GM19239 (cell line): ENCODE measurements around the gene PIK3C2B.
"Not testable (repeated sequence)": the region's sequence is repeated elsewhere in the genome, so short reads cannot be mapped to it uniquely, and the experiment has no call there.

Experiments used
- DNase-seq: peaks from one replicate; pipeline ENCODE4 v3.0.0; 2011; ENCODE audit warnings: low spot score; ENCODE audit not compliant: insufficient read length
- FAIRE-seq: peaks from 2 replicates; lab custom pipeline; 2011; peaks lifted over from hg19 to GRCh38; lab: Jason Lieb, UNC

The PIK3C2B gene

DNA sequence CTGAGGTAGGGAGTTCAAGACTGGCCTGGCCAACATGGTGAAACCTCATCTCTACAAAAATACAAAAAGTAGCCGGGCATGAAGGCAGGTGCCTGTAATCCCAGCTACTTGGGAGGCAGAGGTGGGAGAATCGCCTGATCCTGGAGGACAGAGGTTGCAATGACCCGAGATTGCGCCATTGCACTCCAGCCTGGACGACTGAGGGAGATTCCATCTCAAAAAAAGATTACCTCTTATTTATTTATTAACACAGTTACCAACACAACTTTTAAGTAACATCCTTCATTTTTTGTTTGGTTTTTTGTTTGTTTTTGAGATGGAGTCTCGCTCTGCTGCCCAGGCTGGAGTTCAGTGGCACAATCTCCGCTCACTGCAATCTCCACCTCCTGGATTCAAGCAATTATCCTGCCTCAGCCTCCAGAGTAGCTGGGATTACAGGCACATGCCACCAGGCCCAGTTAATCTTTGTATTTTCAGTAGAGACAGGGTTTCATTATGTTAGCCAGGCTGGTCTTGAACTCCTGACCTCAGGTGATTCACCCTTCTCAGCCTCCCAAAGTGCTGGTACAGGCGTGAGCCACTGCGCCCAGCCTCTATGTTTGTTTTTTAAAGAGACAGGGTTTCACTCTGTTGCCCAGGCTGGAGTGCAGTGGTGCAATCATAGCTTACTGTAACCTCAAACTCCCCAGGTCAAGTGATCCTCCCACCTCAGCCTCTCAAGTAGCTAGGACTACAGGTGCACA lies 7.9 kb downstream of the PIK3C2B start:
- DNase-seq, FAIRE-seq: not testable (repeated sequence)

GRCh38 chr1:204483791-204484190 lies 10.8 kb downstream of the PIK3C2B start:
- DNase-seq = no peak
- FAIRE-seq = no peak

- DNase-seq (peak; percentile 35), FAIRE-seq (peak; percentile 49)
These were observed 14.1 kb downstream of the PIK3C2B start for GRCh38 chr1:204480515-204480914.

GRCh38 chr1:204479387-204480136 lies 15.0 kb downstream of the PIK3C2B start:
- DNase-seq (no peak), FAIRE-seq (no peak)

DNA sequence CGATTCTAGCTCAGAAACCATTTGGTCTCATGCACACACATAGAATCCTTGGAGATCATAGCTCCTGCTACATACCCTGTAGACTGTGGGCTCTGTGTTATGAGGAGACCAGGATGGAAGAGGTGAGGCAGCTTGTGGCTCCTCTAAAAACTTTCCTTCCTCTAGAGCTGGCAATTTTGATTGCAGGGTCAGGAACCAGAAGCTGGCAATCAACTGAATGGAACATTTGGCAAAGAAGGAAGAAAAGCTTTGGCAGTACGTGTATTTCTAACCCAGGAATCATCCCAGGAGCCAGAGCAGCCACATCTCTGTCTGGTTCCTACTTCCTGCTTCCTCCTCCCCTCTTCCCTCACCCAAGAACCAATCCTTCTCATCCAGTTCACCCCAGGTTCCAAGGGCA lies 15.7 kb downstream of the PIK3C2B start:
- DNase-seq = no peak
- no peak for FAIRE-seq

- no peak for DNase-seq
- no peak for FAIRE-seq
These were observed 16.3 kb downstream of the PIK3C2B start for GRCh38 chr1:204478172-204478899.

- DNase-seq = no peak
- FAIRE-seq = no peak
These were observed 17.4 kb downstream of the PIK3C2B start for GRCh38 chr1:204477036-204477740.

DNA sequence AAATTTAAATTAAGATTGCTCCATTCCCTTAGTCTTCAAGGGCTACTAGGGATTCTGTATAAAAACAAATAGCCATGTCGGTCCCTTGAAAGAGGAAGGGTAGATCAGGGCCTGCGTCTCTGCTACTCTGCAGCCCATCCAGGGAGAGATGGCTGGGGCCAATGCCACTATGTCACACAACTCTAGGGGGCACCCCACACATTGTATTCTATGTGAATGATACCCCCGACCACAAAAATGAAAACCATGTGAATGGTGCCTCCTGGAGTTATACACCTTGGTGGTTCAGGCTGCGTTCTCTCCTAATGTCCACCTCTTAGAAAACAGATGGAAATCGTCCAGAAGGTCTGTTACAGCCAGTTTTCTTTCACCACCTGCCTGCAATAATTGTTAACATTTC lies 18.0 kb downstream of the PIK3C2B start:
- DNase-seq (no peak), FAIRE-seq (no peak)

DNA sequence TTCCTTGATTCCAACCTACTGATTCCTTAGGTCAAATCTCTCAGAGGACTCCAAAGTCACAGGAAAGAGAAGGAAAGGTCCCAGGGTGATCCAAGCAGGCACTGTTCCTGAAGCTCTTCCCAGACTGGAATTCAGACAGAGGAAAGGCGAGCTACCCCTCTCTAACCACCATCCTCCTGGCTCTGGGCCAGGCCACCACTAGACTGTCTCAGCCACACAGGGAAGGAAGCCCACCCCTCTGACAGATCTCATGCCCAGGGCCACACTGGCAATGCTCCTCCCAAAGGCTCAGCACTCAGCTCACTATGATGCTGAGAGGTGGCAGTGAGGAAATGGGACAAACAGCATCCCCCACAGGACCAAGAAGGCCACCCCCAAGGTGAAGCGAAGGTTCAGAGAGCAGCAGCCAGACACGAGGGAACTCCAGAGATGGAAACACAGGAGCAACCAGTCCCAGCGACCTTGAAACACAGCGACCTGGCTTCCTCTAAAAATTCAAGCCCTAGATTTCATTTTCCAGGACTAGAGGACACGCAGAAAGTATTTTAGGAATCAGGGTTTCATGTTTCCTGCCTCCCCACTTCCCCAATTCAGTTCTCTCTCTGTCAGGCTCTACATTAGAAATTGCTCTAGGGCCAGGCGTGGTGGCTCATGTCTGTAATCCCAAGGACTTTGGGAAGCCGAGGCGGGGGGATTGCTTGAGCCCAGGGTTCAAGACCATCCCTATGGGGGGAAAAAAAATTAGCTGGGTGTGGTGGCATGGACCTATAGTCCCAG lies 18.8 kb downstream of the PIK3C2B start:
- no peak for FAIRE-seq
- no peak for DNase-seq

- no peak for FAIRE-seq
These were observed 21.1 kb downstream of the PIK3C2B start for GRCh38 chr1:204473400-204473965.

DNA sequence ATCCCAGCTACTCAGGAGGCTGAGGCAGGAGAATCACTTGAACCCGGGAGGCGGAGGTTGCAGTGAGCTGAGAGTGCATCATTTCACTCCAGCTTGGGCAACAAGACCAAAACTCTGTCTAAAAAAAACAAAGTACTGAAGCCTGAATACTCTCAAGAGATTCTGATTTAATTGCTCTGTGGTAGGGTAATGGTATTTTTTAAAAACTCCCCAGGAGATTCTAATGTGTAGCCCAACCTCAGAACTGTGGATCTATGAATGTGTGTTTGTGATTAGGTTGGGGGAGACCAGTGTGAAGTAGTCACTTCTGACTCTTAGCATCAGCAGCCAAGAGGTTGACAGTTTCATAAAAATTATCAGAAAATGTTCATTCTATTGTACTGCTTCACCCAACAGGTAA lies 21.9 kb downstream of the PIK3C2B start:
- no peak for FAIRE-seq

More at GRCh38 chr1:204473400-204473965, 21.1 kb downstream of the PIK3C2B start:
- DNase-seq = no peak

GRCh38 chr1:204471687-204472086 lies 22.9 kb downstream of the PIK3C2B start:
- no peak for DNase-seq
- no peak for FAIRE-seq

More for the DNA sequence above, 21.9 kb downstream of the PIK3C2B start:
- DNase-seq = no peak

DNA sequence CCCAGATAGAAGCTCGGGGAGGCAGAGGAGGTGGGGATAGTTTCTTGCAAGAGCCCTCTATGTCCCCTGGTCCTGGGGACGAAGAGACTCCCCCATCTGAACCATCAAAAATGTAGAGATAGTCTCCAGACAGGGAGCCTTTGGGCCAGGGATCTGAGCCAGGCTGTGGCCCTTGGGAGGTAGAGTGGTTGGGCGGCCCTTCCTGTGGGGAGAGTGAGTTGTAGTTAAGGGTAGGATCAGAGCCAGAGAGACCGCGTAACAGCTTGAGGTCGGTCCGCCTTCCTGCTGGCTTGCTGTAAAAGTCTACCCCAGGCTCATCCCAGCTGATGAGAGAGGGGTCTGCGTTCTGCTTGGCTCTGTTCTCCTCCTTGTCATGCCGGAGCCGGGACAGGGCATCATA lies 25.3 kb downstream of the PIK3C2B start:
- FAIRE-seq = no peak

GRCh38 chr1:204468766-204469302 lies 25.8 kb downstream of the PIK3C2B start:
- DNase-seq = no peak
- no peak for FAIRE-seq

More for the DNA sequence above, 25.3 kb downstream of the PIK3C2B start:
- no peak for DNase-seq

DNA sequence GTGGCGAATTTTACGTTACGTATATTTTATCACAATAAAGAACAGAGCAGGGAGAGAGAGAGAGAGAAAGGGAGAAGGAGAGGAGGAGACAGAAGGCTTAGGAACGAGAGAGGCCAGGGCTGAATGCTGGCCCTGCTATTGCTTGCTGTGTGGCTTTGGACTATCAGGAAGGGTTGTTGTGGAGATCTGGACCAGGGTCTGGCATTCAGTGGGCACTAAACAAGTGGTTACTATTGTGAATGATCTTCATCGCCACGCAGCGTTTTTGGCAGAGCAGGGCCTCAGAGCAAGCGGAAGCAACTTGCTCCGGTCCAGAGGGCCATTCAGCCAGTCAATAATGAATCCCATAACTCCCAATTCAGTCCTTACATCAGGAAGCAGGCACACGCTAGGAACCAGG lies 26.4 kb downstream of the PIK3C2B start:
- no peak for FAIRE-seq
- no peak for DNase-seq

DNA sequence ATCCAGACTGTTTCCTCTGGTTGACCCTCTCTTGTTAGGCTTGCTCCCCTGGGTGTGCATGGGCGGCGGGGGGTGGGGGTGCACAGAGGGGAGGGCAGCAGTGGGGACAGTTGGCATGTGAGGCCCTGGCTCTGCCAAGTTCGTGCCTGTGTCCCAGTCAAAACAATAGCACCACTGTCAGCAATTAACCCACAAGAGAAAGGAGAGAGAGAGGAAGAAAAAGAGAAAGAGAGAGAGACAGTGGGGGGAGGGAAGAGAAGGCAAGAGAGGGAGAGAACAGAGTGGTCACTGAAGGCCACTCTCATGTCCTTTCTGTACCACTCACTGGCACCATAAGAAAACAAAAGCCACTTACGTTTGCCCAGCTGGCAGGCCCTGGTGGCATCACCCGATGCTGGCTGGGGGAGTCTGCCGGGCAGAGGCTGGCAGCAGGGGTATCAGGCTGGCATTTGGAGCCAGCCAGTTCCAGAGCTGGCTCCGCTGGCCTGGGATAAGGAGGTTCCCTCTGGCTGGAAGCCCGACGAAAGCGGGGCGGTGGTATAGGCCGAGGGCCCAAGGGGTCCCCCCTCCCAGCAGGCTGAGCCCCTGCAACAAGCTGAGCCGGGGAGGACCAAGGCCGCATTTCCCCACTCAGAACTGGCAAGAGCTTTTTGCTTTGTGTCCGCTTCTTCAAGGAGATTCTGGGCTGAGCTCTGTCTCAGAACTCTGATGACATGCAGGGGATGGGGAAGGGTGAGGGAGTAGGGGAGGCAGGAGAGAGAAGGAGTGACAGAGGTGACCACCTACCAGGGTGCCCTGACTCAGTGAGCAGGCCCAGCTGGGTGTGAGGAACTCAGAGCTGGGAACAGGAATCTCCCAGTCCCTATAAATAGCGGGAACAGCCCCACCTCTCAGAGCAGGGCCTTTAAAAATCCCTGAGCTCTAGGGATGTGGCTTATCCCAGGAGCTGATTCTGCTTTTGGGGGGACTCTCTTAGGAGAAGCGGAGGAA lies 27.9 kb downstream of the PIK3C2B start:
- DNase-seq (no peak), FAIRE-seq (no peak)

GRCh38 chr1:204465546-204466415 lies 28.8 kb downstream of the PIK3C2B start:
- peak; percentile 95 for FAIRE-seq
- peak; percentile 72 for DNase-seq
